ENCODE measurements around the gene ADCY4.

DNA sequence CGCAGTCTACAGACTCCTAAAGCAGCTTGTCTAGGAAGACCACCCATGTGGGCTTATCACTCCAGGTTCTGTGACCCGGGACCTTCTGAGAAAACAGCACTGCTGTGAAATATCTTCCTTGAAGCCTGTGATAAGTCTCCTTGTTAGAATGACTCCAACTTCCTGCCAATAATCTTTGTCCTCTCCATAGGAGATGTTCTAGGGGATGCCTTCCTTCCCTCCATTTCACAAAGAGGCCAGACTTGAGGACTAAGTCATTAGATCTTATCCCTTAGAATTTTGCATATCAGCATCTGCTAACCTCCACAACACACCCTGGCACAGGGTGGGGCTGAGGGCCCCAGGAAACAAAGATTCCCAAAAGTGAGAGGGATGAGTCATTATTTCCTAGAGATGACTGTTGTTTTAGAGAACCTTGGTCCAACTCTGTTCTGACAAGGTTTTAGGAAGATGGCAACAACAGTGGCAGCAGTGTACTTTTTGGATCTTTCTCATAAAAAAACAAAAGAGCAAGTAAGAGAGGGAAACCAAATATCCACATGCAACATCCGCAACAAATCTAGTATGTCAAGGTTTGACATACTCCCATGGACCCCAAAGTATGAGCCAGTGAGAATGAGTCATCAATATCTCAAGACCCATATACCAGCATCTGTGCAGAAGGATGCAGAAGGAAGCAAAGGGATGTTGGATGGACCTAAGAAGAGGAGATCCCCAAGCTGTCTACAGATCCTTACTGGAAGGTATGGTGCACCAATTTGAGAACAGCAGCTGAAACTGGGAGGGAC is 17.5 kb downstream of the ADCY4 start:
- TF ChIP-seq, protein P1, sequence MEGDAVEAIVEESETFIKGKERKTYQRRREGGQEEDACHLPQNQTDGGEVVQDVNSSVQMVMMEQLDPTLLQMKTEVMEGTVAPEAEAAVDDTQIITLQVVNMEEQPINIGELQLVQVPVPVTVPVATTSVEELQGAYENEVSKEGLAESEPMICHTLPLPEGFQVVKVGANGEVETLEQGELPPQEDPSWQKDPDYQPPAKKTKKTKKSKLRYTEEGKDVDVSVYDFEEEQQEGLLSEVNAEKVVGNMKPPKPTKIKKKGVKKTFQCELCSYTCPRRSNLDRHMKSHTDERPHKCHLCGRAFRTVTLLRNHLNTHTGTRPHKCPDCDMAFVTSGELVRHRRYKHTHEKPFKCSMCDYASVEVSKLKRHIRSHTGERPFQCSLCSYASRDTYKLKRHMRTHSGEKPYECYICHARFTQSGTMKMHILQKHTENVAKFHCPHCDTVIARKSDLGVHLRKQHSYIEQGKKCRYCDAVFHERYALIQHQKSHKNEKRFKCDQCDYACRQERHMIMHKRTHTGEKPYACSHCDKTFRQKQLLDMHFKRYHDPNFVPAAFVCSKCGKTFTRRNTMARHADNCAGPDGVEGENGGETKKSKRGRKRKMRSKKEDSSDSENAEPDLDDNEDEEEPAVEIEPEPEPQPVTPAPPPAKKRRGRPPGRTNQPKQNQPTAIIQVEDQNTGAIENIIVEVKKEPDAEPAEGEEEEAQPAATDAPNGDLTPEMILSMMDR (IDR thresholded peaks at IDR 0.05), result no peak
- TF ChIP-seq ZFX (IDR thresholded peaks at IDR 0.05; ENCODE audit: borderline replicate concordance), result no peak
